Stimulated activated naive CD8-positive, alpha-beta T cell treated with anti-CD3 and anti-CD28 coated beads, Interleukin-15, Interleukin-2, amounts not matched to agents 100 U/mL and 50 U/mL, for 24 hours (primary cell): ENCODE measurements around the gene ISY1.

Source experiments
- ATAC-seq: fragments of 150-1000 bp; cut with Tn5 transposase; one replicate; pipeline ENCODE4 v1.10.0; 2021
- DNase-seq: peaks from one replicate; pipeline ENCODE4 v3.0.0; 2021

Gene ISY1

GRCh38 chr3:129087138-129087702 lies 73.6 kb downstream of the ISY1 start:
- ATAC-seq (no peak), DNase-seq (no peak)

- no peak for ATAC-seq
- no peak for DNase-seq
Measured at GRCh38 chr3:129085818-129086217, 75.0 kb downstream of the ISY1 start.

- ATAC-seq (no peak), DNase-seq (no peak)
Measured at GRCh38 chr3:129085165-129085715, 75.6 kb downstream of the ISY1 start.

- ATAC-seq = no peak
- no peak for DNase-seq
Measured at GRCh38 chr3:129084501-129084900, 76.4 kb downstream of the ISY1 start.

GRCh38 chr3:129082026-129082425 lies 78.8 kb downstream of the ISY1 start:
- no peak for ATAC-seq
- DNase-seq = no peak

GRCh38 chr3:129081503-129081902 lies 79.4 kb downstream of the ISY1 start:
- DNase-seq (no peak), ATAC-seq (no peak)

GRCh38 chr3:129078510-129078909 lies 82.4 kb downstream of the ISY1 start:
- ATAC-seq (no peak), DNase-seq (no peak)
